Hindlimb muscle (tissue), 1 donor: Measurements from ENCODE around the gene FKBP10. TPM values are rescaled to one million over a fixed set of nuclear protein-coding genes. Genes with fewer than 3 reads are reported as not detected.

Experiments used
- DNase-seq: peaks from one replicate; pipeline ENCODE4 v3.0.0-alpha.2; 2013
- polyA plus RNA-seq: library from polyadenylated mRNA; unstranded; fragments of 120-200 nt; gene quantifications from one replicate; pipeline ENCODE4 v1.2.1, GENCODE V29; 2013; ENCODE audit not compliant: insufficient read length

Gene FKBP10
- polyA plus RNA-seq, 1 donor, result 104 TPM

DNA sequence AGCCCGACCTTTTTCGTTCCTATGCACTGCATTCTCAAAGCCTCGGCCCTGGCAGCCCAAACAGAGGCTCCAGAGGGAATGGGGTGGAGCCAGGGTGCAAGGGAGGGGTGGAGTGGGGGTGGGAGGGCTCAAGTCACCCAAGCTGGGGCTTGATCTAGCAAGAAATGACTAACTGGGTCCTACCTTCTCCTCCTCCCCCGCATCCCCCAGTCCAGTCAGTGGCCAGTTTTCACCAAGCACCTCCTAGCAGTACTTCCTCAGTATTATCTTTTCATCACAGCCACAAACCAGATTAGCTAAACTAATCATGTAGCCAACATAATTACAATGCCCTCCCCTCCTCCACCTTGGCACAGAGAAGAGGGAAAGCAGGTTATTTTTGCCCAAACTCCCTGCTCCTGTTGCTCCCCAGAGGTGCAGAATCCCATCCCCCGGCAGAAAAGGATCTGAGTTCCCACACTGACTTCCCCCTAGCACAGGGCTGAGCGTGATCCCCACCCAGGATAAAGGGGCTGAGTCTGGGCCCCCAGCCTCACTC is 28.5 kb upstream of the FKBP10 start:
- DNase-seq, result no peak

GRCh38 chr17:41785091-41785858 is 27.5 kb upstream of the FKBP10 start:
- DNase-seq, result peak; percentile 62

DNA sequence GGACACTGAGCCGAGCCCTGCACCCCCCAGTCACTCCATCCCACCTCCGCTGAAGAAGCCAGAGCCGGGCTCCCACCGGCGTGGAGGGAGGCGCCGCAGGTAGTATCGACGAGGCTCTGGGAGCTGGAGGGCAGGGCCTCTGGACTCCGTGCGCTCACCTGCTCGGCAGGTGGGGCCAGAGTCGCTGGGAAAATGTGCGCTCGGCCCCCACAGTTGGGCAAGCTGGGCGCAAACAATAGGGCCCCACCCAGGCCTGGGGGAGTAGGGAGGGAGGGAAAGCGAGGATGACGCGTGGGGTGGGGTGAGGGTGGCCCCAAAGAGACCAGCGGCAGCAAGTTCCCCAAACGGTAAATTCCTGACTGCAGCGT is 27.0 kb upstream of the FKBP10 start:
- no peak for DNase-seq

GRCh38 chr17:41786227-41787020 is 26.4 kb upstream of the FKBP10 start, which contains the start of gene JUP:
Gene JUP (minus strand): TSS chr17:41786711. CDS start chr17:41771854, 14,857 bp downstream.
- DNase-seq, result peak; percentile 96

DNA sequence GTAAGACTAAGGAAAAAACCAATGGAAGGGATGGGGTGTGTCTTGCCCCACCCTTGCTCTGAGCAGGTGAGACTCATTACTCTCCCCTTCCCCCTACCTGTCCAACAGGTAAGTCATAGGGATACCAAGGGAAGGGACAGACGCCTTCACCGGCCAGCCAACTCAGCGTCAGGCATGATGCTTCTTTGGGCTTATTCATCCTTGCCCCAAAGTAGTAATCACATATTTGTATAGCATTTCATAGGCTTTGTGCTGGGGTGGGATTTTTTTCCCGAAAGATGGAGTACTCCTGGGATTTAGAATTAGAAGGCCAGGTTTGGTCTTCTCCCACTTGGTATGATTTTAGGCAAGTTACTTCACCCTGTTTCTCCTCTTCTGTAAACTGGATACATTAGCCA is 25.8 kb upstream of the FKBP10 start:
- no peak for DNase-seq

GRCh38 chr17:41792845-41793783 is 19.7 kb upstream of the FKBP10 start:
- no peak for DNase-seq

DNA sequence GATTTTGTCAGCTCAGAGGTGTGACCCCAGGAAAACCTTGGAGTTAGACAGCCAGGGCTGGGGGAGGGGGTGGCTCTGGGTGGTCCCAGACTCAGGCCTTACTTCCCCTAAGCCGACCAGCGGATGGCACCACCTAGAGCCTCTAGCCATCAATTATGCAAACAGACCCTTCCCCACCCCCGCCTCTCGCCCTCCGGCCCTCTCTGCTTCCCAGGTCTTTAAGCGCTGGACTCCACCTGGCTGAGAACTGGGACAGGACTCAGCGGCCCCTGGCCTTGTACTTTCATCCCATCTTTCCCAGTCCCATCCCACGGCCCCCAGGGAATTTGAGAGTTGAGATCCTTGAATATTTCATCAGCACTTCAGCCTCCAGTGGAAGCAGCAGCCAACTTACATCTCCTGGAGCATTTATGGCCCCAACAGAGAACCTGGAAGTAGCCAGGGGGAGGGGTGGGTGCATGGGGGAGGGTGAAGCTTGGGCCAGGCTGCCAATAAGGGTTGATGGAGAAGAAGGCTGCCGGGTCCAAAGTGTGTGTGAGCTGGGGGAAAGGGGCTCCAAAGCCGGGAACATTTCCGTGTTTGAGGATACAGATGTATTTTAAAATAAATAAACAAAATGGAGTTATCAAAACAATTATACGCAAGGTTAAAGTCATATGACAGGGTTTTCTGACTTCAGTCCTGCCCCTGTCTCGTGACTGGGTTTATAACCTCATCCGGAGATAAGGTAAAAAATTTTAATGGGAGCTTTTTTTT is 18.8 kb upstream of the FKBP10 start:
- no peak for DNase-seq

DNA sequence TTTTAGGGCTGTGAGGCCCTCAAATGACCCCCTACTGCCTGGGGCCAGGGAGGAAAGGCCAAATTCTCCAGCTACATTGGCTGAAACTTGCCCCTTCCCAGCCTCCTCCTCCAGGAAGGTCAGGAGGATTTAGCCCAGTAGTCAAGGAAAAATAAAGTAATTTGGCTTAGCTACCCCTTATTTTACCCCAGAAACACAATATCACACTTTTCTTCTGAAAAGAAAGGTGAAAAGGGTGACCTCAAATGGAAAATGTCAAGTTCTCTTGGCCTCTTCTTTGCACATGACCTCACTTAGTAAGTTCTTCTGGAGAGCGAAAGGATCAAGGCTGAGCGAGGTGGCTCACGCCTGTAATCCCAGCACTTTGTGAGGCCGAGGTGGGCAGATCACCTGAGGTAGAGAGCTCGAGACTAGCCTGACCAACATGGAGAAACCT is 18.2 kb upstream of the FKBP10 start:
- DNase-seq, result no peak

DNA sequence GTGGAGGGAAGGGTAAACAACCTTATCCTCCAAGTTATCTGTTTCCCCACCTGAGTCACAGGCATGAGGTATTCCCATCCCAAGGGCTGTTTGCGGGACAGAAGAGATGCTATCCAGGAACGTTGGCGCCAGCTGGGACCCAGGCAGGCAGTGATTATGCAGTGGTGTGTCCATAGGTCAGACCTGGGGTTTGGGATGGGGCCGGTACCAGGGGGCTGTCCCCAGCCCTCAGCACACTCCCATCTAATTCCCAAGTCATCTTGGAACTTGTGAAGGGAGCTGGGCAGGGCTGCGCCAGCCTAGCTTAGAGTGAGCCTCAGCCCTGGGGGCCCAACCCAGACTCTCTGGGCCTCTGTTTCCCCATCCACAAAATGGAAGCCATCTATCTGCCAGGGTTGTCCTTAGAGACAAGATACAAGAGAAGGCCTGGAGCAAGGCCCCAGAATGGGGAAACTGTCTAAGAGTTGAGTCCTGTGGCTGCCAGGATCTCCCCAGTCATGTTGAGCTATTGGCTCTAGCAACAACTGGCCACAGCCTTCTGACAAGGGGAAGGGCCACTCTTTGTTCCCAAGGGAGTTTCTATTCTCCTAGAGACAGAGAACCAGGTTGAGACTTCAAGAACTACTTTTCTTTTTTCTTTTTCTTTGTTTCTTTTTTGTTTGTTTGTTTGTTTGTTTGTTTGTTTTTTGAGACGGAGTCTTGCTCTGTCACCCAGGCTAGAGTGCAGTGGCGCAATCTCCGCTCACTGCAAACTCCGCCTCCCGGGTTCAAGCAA is 16.5 kb upstream of the FKBP10 start:
- no peak for DNase-seq

DNA sequence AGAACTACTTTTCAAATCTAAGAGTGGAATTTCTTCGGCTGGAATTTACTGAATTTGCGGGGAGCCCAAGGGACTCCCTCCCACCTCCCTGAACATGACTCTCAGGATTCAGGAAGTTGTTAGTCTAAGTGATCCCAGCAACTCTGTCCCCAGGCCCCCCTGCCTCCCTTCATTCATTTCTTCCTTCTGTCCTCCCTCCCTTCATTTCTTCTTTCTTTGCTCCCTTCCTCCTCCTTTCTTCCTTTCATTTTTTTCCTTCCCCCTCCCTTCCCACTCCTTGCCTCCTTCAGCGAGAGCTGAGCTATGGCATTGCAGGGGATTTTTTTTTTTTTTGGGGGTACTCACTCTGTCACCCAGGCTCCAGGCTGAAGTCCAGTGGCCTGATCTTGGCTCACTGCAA is 15.4 kb upstream of the FKBP10 start:
- no peak for DNase-seq

GRCh38 chr17:41799366-41799765 is 13.4 kb upstream of the FKBP10 start:
- no peak for DNase-seq

- no peak for DNase-seq
Measured at GRCh38 chr17:41800601-41801373, 12.0 kb upstream of the FKBP10 start.

DNA sequence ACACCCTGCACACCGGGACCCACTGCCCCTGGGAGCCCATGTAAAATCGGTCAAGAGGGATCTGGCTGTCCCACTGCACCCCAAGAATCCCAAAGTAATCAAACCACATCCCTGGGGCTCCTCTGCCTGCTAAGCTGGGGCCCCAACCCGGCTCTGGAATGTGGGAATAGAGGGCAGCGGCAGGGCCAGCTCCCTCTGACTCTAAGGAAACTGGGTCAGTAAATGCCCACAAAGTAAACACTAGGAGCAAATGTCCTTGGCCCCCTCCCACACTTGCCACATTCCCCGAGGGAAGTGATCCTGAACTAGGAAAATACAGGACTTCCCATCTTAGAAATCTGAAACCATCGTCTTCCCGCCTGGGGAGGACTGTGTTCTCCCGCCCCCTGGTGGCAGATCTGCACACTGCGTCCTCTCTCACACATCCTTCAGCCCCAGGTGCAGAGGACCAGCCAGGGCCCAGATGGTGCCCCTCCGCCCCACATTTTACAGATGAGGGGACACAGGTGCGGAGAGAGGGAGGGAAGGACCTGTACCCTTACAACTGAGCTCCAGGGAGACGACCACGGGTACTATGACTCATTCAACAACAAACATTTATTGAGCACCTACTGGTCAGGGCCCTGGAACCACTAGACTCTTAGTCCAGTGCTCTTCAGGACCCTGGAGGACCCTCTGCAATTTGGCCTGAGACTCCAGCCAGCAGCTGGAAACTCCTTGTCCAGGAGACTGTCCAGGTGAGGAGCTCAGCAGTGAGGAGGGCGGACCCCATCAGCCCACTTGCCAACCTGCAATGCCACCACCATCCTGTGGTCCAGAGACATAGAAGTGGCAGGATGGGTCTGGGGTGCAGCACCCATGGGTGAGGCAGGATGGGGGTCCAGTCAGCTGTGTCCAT is 11.2 kb upstream of the FKBP10 start:
- peak; percentile 86 for DNase-seq

DNA sequence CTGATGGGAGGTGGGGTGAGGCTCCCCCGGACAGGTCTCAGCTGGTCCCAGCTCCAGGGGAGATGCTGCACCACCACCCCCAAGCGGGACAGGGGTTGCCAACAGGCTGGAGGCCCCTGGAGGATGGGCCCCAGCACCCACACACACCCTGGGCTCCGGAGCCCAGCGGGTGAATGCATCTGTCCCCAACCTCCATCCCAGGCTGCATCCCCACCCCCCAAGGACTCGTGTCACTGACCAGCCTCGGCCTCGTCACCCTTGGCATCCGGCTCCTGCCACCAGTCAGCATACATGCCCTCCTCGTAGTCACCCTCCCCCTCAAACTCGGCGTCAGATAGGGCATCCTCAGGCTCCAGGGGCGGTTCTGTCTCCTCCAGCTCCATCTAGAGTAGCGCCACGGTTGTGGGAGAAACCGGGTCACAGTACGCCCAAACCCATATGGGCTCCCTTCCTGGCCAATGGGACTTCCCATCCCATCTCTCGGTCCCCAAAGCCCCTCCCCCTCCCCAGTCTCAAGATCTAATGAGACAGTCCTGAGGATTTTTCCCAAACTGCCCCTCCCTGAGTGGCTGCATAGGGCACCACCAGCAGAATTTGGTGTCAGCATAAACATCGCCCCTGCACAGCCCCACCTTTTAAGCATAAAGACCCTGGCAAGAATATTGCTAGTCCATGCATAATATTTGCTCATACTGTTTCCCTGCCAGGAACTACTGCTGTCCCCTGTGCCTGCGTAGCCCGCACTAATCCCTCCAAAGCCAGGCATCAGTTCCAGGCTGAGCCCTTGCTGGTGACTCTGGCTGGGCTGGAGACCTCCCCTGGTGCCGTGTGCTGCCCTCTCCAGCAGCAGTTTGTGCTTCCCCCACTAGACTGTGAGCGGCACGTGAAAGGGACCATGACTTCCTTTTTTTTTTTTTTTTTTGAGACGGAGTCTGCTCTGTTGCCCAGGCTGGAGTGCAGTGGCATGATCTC is 9.5 kb upstream of the FKBP10 start:
- no peak for DNase-seq

GRCh38 chr17:41806685-41807445 is 5.9 kb upstream of the FKBP10 start:
- no peak for DNase-seq

DNA sequence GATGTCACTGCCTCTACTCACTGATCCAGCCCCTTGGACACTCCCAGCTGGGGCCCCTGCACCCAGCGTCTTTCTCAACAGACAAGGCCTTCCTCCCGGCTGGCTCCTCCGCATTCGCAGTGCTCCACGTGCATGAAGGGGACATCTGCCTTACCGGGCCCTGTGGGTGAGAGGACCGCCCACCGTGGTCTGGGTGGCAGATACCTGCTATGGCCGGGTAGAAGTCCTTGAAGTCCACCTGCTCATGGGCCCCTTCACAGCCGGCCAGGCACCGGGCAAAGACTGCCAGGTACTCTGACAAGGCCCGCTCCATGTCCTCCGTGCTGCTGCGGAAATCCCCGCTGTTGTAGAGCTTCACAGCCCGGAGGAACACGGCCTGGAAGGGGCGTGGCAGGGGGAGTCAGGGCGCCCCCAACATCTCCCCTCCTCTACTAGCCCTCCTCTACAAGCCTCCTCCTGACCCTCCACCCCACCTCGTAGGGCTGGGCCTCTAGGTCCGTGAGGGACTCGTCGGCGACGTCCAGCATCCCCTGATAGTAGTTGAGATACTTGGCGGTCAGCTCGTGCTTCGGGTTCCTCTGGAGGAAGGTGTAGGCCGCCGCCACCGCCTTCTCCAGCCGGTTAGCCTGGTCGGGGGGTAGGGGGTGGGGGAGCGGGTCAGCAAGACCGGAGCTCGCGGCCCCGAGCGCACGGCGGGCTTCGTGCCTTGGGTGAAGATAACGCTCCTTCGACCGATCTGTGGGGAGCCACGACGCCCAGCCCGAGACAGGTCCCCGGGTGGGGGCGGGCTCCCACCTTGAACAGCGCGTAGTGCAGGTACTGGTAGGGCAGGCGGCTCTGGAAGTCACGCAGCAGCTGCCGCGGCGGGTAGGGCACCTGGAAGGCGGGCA is 1.9 kb upstream of the FKBP10 start:
- no peak for DNase-seq
